ENCODE measurements around the gene CAMTA1.
"Not testable (repeated sequence)": the region's sequence is repeated elsewhere in the genome, so short reads cannot be mapped to it uniquely, and the experiment has no call there.

CAMTA1 gene

DNA sequence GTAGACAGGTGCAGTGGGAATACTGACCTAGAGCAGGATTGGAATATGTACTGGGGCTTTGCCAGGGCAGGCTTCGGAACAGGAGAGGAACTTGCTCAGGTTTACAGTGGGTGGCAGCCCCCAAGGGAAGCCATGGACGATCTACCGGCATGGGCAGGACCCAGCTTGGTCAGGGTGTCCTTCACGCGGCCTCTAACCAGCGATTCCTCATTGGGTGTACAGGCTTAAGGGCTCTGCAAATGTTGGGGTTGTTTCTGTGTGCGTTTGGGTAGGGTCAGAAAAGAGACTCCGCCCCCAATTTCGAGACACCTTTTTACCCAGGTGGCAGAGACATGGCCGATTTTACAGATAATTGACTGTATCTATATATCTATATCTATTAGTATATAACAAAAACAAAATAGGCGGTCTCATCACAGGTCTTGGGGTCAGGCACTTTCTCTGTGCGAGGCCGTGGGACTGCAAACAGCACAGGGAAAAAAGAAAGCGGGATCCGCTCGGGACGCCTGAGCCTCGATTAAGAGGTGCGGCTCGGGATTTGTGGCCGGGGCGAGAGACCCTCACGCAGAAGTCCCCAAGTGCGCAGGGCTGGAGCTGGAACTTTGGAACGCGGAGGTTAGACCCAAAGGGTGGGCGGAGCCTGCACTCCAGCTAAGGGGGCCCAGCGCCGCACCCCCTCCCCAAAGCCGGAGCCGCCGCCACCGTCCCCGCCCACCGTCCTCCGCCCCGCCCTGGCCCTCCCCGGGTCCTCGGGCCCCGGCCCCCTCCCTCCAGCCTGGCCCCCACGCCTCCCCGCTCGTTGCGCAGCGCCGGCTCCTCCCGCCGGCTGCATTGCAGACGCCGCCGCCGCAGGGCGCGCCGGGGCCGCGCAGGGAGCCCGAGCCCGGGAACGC, 918.3 kb downstream of the CAMTA1 start:
- DNase-seq: no peak

DNA sequence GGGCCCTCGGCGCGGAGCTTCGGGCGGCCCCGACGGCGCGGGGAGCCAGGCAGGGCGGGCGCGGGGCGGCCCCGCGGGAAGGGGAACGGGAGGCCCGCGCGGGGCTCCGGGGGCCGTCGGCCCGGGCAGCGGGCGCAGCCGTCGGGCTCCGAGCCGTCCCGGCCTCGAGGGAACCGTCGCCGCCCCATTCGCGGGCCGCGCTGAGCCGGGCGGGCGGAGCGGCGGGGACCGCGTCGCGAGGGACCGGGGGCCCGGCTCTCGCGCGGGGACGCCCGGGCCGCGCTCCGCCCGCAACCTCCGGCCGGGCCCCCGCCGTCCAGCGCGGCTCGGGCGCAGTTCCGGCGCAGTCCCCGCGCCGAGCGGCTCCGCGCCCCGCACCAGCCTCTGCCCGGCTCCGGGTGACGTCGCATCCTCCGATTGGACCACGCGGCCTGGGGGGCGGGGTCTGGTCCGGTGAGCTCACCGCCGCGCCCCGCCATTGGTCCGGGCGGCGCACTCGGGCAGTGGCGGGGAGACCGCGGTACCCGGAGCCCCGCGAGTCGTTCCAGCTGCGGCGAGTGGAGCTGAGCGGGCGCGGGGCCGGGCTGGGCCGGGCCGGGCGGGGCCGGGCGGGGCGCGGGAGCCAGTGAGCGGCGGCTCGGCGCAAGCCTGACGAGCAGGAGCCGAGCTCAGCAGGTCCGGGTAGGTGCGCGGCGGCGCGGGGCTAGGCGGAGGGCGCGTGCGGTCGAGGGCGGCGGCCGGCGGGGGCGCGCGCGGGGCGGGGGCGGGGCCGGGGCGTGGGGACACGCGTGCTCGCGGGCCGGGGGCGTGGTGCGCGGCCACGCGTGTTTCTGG, 919.2 kb downstream of the CAMTA1 start:
- DNase-seq: peak; percentile 46

DNA sequence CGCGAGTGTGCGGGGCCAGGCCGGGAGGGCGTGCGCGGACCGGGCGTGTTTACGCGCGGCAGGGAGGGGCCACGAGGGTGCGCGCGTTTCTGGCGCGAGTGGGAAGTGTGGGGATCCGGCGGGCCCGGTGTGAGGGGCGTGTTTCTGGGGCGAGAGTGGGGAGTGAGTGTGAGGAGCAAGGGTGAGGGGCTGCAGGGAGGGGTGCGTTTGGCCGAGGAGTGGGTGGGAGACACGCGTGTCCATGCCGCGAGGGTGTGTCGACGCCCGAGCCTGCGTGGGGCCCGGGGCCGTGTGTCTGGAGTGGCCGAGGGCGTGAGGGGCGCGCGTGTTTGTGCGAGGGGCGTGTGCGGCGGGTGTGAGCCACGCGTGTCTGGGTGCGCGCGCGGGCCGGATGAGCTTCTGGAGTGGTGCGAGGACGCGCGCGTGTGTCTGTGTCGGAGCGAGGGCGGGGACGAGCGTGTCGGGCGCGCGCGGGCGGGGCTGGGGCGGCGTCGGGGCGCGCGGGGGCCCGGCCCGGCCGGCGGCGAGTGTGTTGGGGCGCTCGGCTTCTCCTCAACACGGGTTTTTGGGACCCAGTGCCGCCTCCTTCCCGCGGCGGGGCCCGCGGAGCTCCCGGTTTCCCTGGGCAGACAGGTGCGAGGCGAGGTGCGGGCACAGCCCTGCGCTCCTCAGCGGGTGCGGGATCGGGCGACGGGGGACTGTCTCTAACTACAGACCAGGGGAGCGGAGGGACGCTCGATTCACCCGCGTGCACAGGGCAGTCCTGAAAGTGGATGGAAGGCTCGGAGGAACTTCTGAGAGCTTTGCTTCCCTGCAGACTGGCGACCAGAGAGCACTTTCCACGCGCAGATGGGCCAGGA, 920.0 kb downstream of the CAMTA1 start:
- no peak for DNase-seq

DNA sequence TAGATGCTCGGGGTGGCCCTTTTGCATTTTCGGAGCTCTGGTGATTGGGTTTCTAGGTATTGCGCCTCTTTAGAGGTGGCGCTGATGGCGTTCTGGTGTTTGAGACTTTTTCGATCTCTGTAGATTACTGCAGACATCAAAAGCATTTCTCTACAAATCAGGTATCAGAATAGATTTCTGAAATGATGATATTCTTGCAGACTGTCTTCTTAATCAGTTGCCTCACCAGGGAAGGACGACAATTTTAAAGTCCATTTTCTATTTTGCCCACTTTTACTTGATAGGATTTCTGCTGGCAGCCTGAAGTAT, 920.6 kb downstream of the CAMTA1 start:
- DNase-seq: no peak

DNA sequence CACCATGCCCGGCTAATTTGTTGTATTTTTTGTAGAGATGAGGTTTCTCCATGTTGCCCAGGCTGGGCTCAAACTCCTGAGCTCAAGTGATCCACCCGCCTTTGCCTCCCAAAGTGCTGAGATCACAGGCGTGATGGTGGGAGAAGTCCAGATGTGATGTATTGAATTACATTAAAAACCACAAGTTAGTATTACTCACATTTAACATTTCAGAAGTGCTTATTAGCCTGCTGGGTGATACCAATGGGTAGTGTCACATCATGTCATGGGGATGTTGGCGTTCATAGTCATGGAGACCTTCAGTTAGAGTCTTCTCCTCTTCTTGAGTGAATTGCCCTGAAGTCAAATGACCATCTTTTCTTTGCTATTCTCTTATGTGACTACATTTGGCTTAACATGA, 922.3 kb downstream of the CAMTA1 start:
- no peak for DNase-seq

DNA sequence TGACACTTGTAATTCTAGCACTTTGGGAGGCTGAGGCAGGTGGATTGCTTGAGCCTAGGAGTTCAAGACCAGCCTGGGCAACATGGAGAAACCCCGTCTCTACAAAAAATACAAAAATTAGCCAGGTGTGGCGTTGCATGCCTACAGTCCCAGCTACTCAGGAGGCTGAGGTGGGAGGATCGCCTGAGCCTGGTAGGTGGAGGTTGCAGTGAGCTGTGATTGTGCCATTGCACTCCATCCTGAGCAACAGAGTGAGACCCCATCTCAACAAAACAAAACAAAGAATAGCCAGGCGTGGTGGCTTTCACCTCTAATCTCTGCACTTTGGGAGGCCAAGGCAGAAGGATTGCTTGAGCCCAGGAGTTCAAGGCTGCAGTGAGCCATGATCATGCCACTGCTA, 922.8 kb downstream of the CAMTA1 start:
- not testable (repeated sequence) for DNase-seq

DNA sequence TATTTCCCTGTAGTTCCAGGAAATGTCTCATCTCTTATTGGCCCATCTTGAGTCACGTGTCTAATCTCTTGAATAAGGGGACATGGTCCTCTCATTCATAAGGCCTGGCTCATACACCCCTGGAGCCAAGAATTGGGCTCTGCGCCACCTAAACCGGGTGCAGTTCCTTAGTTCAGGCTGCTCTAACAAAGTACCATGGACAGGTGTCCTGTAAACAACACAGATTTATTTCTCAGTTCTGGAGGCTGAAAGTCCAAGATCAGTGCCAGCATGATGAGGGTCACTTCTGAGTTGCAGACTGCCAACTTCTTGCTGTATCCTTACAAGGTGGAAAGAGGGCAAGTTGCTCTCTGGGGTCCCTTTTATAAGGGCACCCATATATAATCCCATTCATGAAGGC, 925.6 kb downstream of the CAMTA1 start:
- no peak for DNase-seq

DNA sequence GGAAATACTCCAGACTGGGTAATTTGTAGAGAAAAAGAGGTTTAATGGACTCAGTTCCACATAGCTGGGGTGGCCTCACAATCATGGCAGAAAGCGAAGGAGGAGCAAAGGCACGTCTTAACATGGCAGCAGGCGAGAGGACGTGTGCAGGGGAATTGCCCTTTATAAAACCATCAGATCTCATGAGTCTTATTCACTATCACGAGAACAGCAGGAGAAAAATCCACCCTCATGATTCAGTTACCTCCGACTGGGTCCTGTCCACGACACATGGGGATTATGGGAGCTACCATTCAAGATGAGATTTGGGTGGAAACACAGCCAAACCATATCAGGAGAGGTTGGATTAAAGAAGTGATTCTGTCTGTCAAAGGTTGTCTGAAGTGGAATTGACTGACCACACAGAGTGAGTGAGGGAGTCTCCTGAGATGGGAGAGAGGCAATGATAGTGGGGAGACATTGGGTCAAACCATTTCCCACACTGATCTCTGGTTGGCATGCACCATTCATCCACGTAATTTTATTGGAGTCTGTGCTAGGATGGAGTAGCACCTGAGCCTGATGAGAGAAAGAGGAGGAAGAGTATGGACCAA, 927.6 kb downstream of the CAMTA1 start:
- DNase-seq: no peak

DNA sequence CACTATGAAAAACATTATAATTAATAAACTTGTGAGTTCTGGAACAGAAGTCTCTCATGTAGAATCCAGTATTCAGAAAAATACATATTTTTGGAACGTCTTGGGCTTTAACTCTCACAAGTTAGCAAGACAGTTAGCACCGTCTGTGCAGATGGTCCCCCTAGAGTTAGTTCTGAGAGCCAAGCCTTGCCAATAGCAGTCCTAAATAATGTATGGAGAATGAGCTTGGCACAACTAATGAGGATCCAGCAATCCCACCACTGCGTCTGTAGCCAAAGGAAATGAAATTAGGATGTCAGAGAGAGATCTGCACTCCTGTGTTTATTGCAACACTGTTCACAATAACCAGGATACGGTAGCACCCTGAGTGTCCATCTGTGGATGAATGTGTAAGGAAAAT, 931.3 kb downstream of the CAMTA1 start:
- no peak for DNase-seq

DNA sequence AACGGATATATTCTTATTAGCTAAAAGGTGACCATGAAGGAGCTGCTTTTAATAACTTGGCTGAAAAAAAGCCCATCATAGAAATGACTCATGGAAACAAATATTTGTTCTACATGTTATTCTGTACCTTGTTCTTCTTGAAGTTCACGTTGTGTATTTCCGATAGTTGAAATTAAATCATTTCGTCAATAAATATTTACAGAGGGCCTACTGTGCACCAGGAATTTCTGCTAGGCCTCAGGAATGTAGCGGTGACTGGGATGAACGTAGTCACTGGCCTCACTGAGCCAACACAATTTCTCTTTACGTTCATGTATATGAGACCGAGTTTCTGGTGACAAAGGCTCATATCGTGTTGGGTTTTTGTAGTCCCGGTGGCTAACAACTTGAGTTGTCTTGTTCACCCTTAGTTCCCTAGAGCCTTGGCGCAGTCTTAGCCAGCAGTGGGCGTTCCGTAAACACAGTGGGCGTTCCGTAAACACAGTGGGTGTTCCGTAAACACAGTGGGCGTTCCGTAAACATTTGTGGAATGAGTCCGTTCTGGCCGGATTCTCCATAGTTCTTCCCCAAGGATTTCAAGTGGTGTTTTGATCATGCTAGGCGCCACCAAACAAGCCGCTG, 932.6 kb downstream of the CAMTA1 start:
- no peak for DNase-seq

DNA sequence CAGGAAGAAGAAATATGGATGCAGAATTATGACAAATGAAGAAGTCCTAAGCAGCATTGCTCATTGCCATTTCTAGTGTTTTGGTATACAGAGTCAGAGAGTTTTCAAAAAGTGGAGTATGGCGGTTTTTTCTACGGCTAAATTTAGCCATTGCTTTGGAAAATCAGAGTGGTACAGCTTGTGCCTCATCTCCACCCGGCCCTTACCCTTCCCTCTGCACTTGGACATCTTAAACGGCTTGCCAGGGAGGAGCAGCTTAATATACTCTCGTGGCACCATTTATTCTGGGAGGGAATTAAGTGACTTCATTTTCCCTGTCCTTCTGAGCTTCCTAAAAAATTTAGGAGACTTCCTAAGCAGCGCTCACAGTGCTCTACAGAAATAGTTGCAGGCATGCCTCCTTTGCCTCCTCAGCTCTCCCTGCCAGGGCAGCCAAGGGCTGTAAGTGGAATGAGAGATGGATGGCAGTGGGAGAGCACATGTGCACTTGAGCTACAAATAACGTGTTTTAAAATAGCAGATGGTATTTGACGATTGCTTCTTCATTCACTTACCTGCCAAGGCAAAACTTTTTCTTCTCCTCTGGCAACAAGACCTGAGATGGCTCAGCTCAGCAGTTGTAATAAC, 934.3 kb downstream of the CAMTA1 start:
- no peak for DNase-seq

DNA sequence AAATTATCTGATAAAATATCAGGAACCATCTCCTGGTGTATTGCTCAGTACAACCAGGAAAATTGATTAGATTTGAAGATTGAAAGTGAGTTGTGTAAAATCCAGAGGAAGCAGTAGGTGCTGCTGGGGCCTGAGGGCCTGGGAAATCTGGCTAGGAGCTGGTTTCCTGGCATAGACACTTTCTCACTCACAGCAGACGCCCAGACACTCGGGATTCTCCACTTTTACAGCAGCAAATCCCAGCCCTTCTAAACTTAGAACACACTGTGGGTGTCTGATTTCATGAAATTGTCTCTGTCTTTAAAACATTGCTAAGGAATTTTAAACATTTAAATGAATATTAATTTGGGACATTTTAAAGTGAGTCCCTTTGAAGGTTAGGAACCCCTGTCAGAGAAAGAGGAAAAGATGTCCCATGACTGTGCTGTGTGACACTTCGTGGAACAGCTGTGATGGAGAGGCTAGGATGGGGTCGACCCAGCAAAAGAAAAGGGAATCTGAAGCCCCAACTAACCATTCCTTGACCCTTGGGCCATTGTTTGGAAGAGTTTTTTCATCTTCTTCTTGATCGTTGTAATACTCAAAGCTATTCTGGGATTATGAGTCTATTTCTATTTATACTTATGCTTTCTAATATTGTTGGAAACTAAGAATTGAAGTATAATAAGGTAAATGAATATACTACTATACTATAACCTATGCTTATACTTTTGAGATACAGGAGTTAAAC, 936.9 kb downstream of the CAMTA1 start:
- DNase-seq: no peak

DNA sequence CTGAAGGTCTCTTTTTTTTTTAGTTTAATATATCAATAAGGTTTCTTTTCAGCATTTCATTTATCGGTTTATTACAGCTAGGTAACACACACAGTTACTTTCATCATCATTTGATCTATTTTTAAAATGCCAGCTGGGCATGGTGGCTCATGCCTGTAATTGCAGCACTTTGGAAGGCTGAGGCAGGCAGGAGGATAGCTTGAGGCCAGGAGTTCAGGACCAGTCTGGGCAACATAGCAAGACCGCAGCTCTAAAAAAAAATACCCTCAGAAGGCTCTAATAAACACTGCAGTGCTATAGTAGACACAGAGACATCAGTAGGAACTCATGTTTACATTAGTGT, 937.4 kb downstream of the CAMTA1 start:
- DNase-seq: no peak

DNA sequence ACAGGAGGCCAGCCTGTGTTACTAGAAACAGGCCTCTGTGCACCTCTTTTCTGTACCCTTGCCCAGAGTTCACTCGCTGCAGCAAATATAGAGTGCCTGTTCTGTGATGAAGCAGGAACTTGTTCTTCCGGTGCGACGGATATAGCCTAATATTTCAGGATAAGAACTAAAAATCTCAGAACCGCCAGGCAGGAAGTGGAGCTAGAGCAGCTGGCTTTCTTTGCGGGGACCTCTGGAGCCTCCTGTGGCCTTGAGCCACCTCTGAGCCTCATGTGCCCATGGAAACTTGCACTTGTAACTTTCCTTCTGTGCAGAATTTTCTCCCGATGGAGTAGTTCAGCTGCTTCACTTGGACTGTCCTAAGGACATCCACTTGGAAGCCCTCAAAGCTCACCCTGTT, 941.4 kb downstream of the CAMTA1 start:
- no peak for DNase-seq

DNA sequence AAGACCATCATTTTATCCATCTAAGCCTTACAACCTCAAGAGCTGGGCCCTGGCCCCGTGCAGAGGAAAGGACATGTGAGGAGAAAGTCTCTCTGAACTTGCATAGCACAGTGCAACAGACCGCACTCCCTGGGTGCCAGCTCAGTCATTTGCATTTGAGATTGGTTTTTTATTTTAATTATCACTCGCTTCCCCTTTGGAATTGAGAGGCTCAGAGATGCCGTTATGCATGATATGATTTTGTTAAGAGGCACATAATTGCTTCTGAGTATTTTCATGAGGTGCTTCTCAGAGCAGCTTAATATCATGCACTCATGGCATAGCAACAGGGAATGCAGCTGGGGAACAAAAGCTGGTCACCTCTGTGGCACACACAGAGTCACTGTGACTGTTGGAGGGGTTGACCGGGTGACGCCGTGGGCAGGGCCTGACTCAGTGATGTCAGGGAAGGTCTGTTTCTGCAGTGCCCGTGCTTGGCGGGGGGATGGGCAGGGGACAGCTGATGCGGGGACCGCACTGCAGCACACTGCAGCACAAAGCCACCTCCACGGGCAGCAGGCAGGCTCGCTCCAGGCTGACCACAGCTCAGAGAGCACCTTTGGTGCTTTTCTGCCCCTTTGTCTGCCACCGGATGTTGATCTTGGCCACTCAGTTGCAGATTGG, 942.7 kb downstream of the CAMTA1 start:
- no peak for DNase-seq

DNA sequence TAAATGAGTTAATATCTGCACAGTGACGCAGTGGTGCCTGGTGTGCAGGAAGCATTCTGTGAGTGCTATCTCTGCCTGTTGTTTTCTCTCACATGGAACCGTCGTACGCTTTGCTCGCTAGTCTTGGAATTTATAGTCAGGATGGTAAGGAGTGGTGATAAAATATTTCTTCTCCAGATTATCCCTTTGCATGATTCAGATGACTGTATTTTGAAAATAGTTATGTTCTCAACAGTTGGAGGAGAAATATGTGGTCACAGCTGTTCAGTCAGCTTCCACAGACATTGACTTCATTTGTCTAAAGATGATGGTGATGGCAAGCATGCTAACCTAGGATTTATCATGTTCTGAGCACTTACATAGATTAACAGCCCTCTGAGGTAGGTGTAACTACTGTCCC, 944.5 kb downstream of the CAMTA1 start:
- no peak for DNase-seq

DNA sequence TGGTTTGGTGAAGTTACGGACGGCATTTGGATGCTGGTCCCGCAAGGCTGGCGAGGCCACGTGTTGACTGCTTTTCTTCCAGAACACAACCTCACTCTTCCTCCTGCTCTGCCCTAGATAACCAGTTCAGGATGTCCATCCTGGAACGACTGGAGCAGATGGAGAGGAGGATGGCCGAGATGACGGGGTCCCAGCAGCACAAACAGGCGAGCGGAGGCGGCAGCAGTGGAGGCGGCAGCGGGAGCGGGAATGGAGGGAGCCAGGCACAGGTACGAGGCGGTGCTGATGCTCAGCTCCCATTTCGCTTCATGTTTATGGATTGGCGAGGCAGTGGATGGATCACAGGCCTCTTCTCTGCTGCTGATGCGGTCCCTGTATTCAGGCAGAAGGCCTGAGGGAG, 947.1 kb downstream of the CAMTA1 start:
- no peak for DNase-seq

DNA sequence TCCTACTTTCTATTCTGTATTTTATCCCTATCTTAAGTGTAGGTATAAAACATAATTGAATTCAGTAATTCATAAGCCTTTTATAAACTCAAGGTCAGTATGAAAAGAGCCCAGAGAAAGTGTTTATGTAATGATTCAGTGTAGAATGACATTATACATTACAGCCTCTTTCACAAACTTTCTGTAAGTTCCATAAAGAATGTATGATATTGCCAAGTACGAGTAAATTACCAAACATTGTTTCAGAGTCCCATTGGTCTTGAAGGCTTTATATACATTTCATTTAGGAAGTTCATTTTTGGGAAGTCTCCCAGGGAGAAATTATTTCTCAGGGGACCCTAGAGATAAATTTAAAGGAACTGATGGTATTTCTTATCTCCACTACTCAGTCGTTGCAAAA, 948.0 kb downstream of the CAMTA1 start:
- no peak for DNase-seq

DNA sequence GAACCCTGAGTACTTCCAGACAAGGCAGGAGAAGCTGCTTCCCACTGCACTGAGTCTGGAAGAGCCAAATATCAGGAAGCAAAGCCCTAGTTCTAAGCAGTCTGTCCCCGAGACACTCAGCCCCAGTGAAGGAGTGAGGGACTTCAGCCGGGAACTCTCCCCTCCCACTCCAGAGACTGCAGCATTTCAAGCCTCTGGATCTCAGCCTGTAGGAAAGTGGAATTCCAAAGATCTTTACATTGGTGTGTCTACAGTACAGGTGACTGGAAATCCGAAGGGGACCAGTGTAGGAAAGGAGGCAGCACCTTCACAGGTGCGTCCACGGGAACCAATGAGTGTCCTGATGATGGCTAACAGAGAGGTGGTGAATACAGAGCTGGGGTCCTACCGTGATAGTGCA, 952.8 kb downstream of the CAMTA1 start:
- DNase-seq: no peak

DNA sequence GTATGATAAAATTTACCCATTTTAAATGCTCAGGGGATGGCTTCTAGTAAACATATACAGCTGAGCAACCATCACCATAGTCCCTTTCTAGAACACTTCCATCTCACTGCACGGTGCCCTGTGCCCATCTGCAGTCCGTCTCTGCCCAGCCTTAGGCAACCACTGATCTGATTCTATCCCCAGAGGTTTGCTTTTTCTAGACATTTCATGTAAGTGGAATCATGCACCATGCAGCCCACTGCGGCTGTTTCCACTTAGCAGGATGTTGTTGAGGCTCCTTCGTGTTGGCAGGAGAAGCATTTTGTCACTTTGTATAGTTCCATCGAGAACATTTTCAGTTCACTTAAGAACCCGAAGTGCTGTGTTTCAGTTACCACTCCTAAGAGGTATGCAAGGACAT, 958.1 kb downstream of the CAMTA1 start:
- no peak for DNase-seq

DNA sequence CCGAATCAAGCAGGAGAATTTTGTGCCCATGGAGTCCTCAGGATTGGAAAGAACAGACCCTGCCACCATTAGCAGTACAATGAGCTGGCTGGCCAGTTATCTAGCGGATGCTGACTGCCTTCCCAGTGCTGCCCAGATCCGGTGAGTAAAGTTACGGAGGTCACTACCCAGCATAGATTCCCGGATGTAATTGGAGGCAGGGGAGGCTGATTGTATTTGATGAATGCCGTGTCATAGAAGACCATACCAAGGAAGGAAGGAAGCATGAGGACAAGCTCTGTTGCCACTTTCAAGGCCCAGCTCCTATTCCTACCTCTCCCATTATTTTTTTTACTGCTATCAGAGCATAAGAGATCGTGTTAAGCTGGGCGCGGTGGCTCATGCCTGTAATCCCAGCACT, 959.6 kb downstream of the CAMTA1 start:
- no peak for DNase-seq
